Mononuclear cell (primary cell): ENCODE data around the gene CARD11. TPM values are rescaled to one million over a fixed set of nuclear protein-coding genes. Genes with fewer than 3 reads are reported as not detected.
"Not testable (repeated sequence)": the region's sequence is repeated elsewhere in the genome, so short reads cannot be mapped to it uniquely, and the experiment has no call there.

ENCODE experiments used
- H3K27me3 ChIP-seq: 2 replicates; pipeline ENCODE4 v1.6.0; 2011; ENCODE audit warnings: low read length, control low read depth; ENCODE audit not compliant: insufficient read depth
- H3K4me1 ChIP-seq: 2 replicates; pipeline ENCODE4 v1.5.1; 2011; ENCODE audit warnings: mild to moderate bottlenecking, low read length, control low read depth; ENCODE audit not compliant: insufficient read depth
- H3K4me3 ChIP-seq: 2 replicates; pipeline ENCODE4 v1.5.1; 2011; ENCODE audit warnings: mild to moderate bottlenecking, low read length, moderate library complexity
- H3K9me3 ChIP-seq: 2 replicates; pipeline ENCODE4 v1.5.1; 2011; ENCODE audit warnings: low read depth, mild to moderate bottlenecking, control low read depth, low read length
- total RNA-seq: library from RNA; depleted of rRNA; stranded (reverse); fragments of >200 nt; gene quantifications from one replicate; pipeline ENCODE4 v1.2.3, GENCODE V29; 2012

The CARD11 gene
- total RNA-seq, 1 donor = 39.1 TPM

DNA sequence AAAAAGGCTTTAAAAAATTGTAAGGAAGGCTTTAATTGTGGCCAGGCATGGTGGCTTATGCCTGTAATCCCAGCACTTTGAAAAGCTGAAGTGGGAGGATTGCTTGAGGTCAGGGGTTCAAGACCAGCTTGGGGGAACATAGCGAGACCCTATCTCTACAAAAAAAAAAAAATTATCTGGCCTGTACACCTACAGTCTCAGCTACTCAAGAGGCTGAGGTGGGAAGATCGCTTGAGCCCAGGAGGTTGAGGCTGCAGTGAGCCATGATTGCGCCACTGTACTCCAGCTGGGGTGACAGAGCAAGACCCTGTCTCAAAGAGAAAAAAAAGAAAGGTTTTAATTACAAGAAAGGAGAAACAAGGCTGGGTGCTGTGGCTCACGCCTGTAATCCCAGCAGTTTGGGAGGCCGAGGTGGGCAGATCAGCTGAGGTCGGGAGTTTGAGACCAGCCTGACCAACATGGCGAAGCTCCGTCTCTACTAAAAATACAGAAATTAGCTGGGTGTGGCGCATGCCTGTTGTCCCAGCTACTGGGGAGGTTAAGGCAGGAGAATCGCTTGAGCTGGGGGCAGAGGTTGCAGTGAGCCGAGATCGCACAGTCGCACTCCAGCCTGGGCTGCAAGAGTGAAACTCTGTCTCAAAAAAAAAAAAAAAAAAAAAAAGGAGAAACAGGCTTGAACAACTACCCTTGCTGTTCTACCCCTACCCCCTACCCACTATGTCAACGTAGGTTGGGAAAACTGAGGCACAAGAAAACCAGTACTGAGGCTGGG, 83.7 kb downstream of the CARD11 start:
- H3K27me3 ChIP-seq = no peaks in the 10 kb centered on the region
- H3K4me3 ChIP-seq = no peak overlapping the region
- H3K9me3 ChIP-seq = no peaks in the 10 kb centered on the region
- peaks cover 25% of the 10 kb centered on the region for H3K4me1 ChIP-seq

DNA sequence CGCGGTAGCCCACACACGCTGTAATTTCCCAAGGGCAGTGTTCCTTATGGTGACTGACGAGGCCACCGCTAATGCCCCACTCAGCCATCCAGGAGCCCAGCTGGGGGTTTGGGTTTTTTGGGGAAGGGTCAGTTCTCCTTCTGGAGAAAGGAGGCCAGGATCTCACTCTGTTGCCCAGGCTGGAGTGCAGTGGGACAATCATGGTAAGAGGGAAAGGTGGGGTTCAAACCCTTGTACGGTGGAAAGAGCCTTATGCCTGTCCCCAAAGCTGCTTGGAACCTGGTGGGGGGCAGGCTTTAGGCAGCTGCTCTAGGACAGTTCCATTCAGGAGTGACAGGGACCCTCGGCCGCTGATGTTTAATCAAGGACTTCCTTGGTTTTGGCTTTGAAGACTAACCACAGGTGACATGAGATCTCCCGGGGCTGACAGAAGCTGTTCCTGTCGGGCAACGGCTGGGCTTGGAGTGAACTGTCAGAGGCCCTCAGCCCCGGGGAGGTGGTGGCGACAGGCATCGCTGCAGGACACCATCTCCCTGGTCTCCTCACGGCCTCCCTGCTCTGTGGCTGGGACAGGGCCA, 84.5 kb downstream of the CARD11 start:
- Histone ChIP-seq H3K4me1 (peaks cover 33% of the 10 kb centered on the region), H3K9me3 (no peaks in the 10 kb centered on the region), H3K27me3 (no peaks in the 10 kb centered on the region), H3K4me3 (no peak overlapping the region)

DNA sequence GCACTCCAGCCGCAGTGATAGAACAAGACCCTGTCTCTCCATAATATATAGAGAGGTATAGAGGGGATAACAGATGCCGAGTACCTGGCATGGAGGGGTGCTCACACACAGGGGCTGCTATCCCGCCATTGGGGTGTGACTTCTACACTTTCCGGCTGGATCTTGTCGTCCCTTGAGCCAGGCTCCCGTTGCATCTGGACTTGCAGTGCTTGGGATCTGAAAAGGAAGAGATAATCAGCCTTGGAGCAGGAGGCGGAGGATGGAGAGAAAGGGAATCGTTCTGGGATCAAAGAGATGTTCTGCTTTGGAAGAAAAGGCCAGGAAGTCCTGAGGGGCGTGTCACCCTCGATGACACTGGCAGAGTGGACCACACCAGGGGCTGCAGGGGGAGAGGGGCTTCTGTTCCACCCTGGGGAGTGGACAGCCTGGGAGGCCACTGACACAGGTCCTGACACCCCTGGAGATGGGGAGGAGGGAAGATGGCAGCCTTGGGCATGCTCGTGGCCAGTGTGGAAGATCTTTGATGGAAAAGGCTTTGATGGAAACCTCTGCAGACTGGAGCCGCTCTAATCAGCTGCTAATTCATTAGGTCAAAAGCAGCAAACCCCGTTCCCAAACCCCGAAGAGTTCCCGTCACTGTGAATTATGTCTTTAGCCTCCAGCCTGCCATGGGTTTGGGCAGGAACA, 85.1 kb downstream of the CARD11 start:
- H3K4me3 ChIP-seq = no peak overlapping the region
- H3K27me3 ChIP-seq = no peaks in the 10 kb centered on the region
- peaks cover 40% of the 10 kb centered on the region for H3K4me1 ChIP-seq

DNA sequence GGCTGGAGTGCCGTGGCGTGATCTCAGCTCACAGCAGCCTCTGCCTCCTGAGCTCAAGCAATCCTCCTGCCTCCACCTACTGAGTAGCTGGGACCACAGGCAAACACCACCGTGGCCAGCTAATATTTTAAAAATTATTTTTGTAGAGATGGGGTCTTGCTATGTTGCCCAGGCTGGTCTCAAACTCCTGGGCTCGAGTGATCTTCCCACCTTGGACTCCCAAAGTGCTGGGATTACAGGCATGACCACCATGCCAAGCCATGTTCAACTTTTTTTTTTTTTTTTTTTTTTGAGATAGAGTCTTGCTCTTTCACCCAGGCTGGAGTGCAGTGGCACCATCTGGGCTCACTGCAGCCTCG, 86.3 kb downstream of the CARD11 start:
- not testable (repeated sequence) for H3K4me3 ChIP-seq, H3K9me3 ChIP-seq, H3K27me3 ChIP-seq
- peaks cover 43% of the 10 kb centered on the region for H3K4me1 ChIP-seq

More for the DNA sequence above, 85.1 kb downstream of the CARD11 start:
- no peaks in the 10 kb centered on the region for H3K9me3 ChIP-seq

- Histone ChIP-seq H3K9me3 (no peaks in the 10 kb centered on the region), H3K4me1 (peaks cover 45% of the 10 kb centered on the region), H3K27me3 (no peaks in the 10 kb centered on the region), H3K4me3 (no peak overlapping the region)
Measured at GRCh38 chr7:2956526-2957368, 86.9 kb downstream of the CARD11 start.

DNA sequence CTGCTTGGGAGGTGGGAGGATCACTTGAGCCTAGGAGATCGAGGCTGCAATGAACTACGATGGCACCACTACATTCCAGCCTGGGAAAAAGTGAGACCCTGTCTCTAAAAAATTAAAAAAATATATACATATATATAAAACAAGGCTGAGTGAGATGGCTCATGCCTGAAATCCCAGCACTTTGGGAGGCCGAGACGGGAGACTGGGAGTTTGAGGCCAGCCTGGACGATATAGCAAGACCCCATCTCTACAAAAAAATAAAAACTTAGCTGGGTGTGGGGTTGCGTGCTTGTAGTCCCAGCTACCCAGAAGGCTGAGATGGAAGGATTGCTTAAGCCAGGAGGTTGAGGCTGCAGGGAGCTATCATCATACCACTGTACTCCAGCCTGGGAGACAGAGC, 87.6 kb downstream of the CARD11 start:
- no peaks in the 10 kb centered on the region for H3K9me3 ChIP-seq
- no peaks in the 10 kb centered on the region for H3K27me3 ChIP-seq
- H3K4me1 ChIP-seq = peaks cover 52% of the 10 kb centered on the region
- no peak overlapping the region for H3K4me3 ChIP-seq

- no peaks in the 10 kb centered on the region for H3K9me3 ChIP-seq
- H3K4me3 ChIP-seq = no peak overlapping the region
- no peaks in the 10 kb centered on the region for H3K27me3 ChIP-seq
- peaks cover 58% of the 10 kb centered on the region for H3K4me1 ChIP-seq
Measured at GRCh38 chr7:2955269-2955668, 88.4 kb downstream of the CARD11 start.

DNA sequence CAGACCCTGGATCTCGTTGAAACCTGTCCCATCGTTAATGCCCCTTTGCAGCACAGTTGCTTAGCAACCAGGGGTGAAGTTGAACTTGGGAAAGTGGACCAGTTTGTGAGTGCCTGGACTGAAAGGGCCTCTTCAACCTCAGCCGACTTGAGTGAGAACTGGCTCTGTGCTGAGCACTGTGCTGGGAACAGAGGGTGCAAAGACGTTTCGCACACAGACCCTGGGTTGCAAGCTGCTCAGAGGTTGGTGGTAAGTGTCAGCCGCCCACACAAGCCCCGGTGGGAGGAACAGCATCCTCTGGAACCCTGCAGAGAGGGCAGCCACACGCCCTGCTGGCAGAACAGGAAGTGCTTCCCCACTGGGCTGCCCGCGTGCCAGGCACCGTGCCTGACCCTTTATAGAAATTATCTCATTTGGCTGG, 89.2 kb downstream of the CARD11 start:
- Histone ChIP-seq H3K4me1 (peaks cover 61% of the 10 kb centered on the region), H3K4me3 (no peak overlapping the region), H3K27me3 (no peaks in the 10 kb centered on the region), H3K9me3 (no peaks in the 10 kb centered on the region)

GRCh38 chr7:2953588-2954407, 89.9 kb downstream of the CARD11 start:
- Histone ChIP-seq H3K4me1 (peaks cover 61% of the 10 kb centered on the region), H3K4me3 (no peak overlapping the region), H3K9me3 (no peaks in the 10 kb centered on the region), H3K27me3 (no peaks in the 10 kb centered on the region)

GRCh38 chr7:2953099-2953498, 90.6 kb downstream of the CARD11 start:
- Histone ChIP-seq H3K4me1 (peaks cover 61% of the 10 kb centered on the region), H3K27me3 (no peaks in the 10 kb centered on the region), H3K4me3 (no peak overlapping the region), H3K9me3 (no peaks in the 10 kb centered on the region)

DNA sequence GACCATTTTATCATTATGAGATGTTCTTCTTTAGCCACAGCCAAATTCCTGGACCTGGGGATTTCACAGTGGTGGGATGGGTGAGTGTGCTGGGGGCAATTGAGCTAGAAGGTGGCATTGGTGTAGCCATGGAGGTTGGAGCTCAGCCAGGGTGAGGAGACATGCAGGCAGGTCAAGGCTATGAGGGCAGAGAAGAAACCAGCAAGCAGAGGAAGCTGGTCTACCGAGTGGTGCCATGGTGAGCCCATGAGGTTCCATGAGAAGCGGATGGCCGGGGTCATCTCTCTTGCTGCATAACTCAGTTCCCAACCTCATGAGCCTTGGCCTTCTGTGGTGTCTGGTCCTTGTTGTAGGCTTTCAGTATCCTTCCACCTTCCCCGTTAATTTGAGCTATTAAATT, 91.4 kb downstream of the CARD11 start:
- Histone ChIP-seq H3K9me3 (no peaks in the 10 kb centered on the region), H3K4me3 (no peak overlapping the region), H3K27me3 (no peaks in the 10 kb centered on the region), H3K4me1 (peaks cover 61% of the 10 kb centered on the region)

- H3K4me3 ChIP-seq = no peak overlapping the region
- no peaks in the 10 kb centered on the region for H3K9me3 ChIP-seq
- H3K4me1 ChIP-seq = peaks cover 45% of the 10 kb centered on the region
- no peaks in the 10 kb centered on the region for H3K27me3 ChIP-seq
Measured at GRCh38 chr7:2950578-2950977, 93.1 kb downstream of the CARD11 start.

- no peaks in the 10 kb centered on the region for H3K27me3 ChIP-seq
- H3K9me3 ChIP-seq = no peaks in the 10 kb centered on the region
- no peak overlapping the region for H3K4me3 ChIP-seq
- peaks cover 27% of the 10 kb centered on the region for H3K4me1 ChIP-seq
Measured at GRCh38 chr7:2948749-2949148, 94.9 kb downstream of the CARD11 start.

DNA sequence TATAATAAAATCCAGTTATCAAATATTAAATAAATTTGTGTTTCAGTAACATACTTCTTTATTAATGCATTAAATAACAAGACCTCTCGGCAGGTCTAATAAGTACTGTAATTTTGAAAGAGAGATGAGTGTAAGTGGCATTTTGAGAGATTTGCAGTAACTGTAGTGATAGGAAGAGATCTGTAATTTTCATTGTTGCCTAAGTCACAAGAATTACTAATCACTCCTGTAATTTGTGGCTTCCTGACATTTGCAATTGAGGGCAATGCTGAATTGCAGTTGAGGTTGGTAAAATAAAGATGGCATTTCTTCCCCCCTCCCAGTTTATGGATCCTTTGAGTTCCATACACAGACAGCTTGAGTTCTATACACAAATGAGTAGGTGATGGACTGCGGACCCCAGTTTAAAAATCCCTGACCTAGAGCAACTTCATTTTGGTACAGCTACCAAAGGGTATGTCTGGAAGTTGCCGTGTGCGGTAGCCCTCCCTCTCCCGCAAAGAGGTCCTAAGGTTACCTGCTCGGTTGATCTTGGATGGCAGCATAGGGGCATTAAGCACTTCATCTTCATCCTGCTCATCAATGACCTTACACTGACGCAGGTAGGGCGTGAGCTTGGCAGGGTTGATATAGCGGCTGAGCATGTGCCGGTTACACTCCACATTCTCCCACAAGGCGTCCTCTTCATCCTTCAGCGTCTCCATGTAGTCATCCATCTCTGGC, 96.4 kb downstream of the CARD11 start:
- Histone ChIP-seq H3K4me1 (peaks cover 18% of the 10 kb centered on the region), H3K4me3 (no peak overlapping the region), H3K9me3 (no peaks in the 10 kb centered on the region), H3K27me3 (no peaks in the 10 kb centered on the region)
